ENCODE data around the gene CLMP.

CLMP gene

DNA sequence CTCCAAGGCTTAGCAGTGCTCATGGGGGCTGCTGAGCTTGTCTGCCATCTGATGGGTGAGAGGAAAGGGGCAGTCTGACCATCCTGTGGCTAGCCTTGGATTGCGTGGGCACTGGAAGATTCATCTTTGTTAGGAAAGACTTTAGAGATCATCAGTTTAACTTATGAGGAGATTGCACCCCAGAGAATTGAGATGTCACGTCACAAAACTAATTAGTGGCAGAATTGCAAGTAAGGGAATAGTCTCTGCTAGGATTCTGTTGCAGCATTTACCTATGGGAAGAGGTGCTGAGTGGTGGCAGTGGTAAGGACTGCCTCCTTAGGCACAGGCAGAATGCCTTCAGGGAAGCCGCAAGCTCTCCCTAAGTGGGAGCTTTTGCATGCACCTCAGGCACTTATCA, 90.4 kb downstream of the CLMP start:
- TF ChIP-seq GLIS3 (CRISPR knock-in tag; IDR thresholded peaks at IDR 0.05), result no peak
- TF ChIP-seq TCF4 (CRISPR knock-in tag; IDR thresholded peaks at IDR 0.05; ENCODE audit: borderline replicate concordance), result no peak
- TF ChIP-seq, protein P1, sequence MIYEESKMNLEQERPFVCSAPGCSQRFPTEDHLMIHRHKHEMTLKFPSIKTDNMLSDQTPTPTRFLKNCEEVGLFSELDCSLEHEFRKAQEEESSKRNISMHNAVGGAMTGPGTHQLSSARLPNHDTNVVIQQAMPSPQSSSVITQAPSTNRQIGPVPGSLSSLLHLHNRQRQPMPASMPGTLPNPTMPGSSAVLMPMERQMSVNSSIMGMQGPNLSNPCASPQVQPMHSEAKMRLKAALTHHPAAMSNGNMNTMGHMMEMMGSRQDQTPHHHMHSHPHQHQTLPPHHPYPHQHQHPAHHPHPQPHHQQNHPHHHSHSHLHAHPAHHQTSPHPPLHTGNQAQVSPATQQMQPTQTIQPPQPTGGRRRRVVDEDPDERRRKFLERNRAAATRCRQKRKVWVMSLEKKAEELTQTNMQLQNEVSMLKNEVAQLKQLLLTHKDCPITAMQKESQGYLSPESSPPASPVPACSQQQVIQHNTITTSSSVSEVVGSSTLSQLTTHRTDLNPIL (CRISPR knock-in tag; IDR thresholded peaks at IDR 0.05; ENCODE audit: low read depth), result no peak
- no peak for TF ChIP-seq ISL1 (CRISPR knock-in tag; IDR thresholded peaks at IDR 0.05)
- no peak for TF ChIP-seq BACH2 (CRISPR knock-in tag; IDR thresholded peaks at IDR 0.05; ENCODE audit: borderline replicate concordance)
- TF ChIP-seq, protein P2, sequence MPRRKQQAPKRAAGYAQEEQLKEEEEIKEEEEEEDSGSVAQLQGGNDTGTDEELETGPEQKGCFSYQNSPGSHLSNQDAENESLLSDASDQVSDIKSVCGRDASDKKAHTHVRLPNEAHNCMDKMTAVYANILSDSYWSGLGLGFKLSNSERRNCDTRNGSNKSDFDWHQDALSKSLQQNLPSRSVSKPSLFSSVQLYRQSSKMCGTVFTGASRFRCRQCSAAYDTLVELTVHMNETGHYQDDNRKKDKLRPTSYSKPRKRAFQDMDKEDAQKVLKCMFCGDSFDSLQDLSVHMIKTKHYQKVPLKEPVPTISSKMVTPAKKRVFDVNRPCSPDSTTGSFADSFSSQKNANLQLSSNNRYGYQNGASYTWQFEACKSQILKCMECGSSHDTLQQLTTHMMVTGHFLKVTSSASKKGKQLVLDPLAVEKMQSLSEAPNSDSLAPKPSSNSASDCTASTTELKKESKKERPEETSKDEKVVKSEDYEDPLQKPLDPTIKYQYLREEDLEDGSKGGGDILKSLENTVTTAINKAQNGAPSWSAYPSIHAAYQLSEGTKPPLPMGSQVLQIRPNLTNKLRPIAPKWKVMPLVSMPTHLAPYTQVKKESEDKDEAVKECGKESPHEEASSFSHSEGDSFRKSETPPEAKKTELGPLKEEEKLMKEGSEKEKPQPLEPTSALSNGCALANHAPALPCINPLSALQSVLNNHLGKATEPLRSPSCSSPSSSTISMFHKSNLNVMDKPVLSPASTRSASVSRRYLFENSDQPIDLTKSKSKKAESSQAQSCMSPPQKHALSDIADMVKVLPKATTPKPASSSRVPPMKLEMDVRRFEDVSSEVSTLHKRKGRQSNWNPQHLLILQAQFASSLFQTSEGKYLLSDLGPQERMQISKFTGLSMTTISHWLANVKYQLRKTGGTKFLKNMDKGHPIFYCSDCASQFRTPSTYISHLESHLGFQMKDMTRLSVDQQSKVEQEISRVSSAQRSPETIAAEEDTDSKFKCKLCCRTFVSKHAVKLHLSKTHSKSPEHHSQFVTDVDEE (CRISPR knock-in tag; IDR thresholded peaks at IDR 0.05), result no peak
- TF ChIP-seq CSDC2 (CRISPR knock-in tag; IDR thresholded peaks at IDR 0.05), result no peak
- TF ChIP-seq SNAI2 (CRISPR knock-in tag; IDR thresholded peaks at IDR 0.05), result no peak
- TF ChIP-seq ARNTL (CRISPR knock-in tag; IDR thresholded peaks at IDR 0.05; ENCODE audit: borderline replicate concordance, low read depth), result no peak
- TF ChIP-seq ZFP3 (CRISPR knock-in tag; IDR thresholded peaks at IDR 0.05), result no peak
- TF ChIP-seq RARB (CRISPR knock-in tag; IDR thresholded peaks at IDR 0.05), result no peak
- TF ChIP-seq, protein P3, sequence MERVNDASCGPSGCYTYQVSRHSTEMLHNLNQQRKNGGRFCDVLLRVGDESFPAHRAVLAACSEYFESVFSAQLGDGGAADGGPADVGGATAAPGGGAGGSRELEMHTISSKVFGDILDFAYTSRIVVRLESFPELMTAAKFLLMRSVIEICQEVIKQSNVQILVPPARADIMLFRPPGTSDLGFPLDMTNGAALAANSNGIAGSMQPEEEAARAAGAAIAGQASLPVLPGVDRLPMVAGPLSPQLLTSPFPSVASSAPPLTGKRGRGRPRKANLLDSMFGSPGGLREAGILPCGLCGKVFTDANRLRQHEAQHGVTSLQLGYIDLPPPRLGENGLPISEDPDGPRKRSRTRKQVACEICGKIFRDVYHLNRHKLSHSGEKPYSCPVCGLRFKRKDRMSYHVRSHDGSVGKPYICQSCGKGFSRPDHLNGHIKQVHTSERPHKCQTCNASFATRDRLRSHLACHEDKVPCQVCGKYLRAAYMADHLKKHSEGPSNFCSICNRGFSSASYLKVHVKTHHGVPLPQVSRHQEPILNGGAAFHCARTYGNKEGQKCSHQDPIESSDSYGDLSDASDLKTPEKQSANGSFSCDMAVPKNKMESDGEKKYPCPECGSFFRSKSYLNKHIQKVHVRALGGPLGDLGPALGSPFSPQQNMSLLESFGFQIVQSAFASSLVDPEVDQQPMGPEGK (CRISPR knock-in tag; IDR thresholded peaks at IDR 0.05; ENCODE audit: borderline replicate concordance), result no peak
- TF ChIP-seq, protein P4, sequence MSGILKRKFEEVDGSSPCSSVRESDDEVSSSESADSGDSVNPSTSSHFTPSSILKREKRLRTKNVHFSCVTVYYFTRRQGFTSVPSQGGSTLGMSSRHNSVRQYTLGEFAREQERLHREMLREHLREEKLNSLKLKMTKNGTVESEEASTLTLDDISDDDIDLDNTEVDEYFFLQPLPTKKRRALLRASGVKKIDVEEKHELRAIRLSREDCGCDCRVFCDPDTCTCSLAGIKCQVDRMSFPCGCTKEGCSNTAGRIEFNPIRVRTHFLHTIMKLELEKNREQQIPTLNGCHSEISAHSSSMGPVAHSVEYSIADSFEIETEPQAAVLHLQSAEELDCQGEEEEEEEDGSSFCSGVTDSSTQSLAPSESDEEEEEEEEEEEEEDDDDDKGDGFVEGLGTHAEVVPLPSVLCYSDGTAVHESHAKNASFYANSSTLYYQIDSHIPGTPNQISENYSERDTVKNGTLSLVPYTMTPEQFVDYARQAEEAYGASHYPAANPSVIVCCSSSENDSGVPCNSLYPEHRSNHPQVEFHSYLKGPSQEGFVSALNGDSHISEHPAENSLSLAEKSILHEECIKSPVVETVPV (CRISPR knock-in tag; IDR thresholded peaks at IDR 0.05), result no peak
- no peak for TF ChIP-seq ZC3H10 (CRISPR knock-in tag; IDR thresholded peaks at IDR 0.05)
- ATAC-seq, result no peak

DNA sequence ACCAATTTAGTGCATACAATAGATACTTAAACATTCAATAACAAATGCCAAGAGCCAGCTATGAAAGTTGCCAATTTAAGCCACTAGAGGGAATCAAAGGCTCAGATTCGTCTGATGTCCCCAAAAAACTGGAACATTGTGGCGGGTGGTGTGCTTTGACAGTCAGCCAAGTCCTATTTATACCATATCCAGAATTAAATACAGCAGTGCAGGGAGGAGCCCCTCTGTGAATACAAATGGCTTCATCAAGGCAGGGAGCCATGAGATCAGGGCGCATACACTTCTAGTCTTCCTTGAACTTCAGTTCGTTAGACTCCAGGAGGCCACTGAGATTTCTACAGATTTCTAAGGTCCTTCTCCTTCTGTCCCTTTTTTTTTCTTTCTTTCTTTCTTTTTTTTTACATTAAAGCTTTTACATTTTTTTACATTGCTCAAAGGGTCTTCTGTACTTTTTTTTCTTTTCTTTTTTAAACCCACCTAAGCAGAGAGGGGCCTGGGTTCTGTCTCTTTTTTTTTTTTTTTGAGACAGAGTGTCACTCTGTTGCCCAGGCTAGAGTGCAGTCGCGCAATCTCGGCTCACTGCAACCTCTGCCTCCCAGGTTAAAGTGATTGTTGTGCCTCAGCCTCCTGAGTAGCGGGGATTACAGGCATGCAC, 91.6 kb downstream of the CLMP start:
- TF ChIP-seq ZNF70 (CRISPR knock-in tag; IDR thresholded peaks at IDR 0.05), result peak; percentile 84
- TF ChIP-seq BACH2 (CRISPR knock-in tag; IDR thresholded peaks at IDR 0.05; ENCODE audit: borderline replicate concordance), result no peak
- peak; percentile 74 for ATAC-seq

DNA sequence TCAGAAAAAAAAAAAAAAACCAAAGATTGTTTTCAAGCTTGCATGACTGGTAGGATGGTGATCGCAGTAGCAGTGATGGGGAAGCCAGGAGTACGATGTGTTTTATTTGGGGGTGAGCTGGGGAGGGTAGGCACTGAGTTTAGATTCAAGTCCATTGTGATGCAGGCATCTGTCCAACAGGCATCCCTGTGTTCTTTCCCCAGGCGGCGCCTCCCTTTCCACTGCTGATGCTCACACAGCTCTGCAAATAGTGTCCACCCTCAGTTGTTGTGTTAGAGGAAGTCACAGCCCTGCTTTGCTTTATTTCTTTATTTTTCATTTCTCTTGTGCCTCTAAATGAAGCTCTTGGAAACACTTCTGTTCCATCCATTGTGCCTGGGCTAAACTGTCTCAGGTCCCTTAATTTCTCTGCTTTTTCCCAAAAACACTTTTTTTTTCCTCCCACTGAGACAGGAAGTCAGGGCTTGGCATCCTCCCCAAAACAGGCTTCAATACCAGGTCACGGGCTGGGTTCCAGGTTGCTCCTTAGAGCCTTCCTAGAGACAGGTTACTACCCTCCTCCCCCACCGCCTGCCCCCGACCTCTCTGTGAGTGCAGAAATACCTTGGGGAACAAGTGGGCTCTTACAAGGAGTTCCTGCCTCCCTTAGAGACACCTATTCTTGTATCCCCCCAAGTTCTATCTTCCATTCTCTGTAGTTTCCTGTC, 94.5 kb downstream of the CLMP start:
- TF ChIP-seq SNAI2 (CRISPR knock-in tag; IDR thresholded peaks at IDR 0.05) (no peak), ISL1 (CRISPR knock-in tag; IDR thresholded peaks at IDR 0.05) (no peak), CSDC2 (CRISPR knock-in tag; IDR thresholded peaks at IDR 0.05) (no peak), ZNF8 (CRISPR knock-in tag; IDR thresholded peaks at IDR 0.05) (no peak), ZFP3 (CRISPR knock-in tag; IDR thresholded peaks at IDR 0.05) (no peak)
- TF ChIP-seq, protein P4 (CRISPR knock-in tag; IDR thresholded peaks at IDR 0.05), result no peak
- TF ChIP-seq, protein P5, sequence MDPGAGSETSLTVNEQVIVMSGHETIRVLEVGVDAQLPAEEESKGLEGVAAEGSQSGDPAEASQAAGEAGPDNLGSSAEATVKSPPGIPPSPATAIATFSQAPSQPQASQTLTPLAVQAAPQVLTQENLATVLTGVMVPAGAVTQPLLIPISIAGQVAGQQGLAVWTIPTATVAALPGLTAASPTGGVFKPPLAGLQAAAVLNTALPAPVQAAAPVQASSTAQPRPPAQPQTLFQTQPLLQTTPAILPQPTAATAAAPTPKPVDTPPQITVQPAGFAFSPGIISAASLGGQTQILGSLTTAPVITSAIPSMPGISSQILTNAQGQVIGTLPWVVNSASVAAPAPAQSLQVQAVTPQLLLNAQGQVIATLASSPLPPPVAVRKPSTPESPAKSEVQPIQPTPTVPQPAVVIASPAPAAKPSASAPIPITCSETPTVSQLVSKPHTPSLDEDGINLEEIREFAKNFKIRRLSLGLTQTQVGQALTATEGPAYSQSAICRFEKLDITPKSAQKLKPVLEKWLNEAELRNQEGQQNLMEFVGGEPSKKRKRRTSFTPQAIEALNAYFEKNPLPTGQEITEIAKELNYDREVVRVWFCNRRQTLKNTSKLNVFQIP (CRISPR knock-in tag; IDR thresholded peaks at IDR 0.05; ENCODE audit: borderline replicate concordance, low read depth), result no peak
- TF ChIP-seq, protein P1 (CRISPR knock-in tag; IDR thresholded peaks at IDR 0.05; ENCODE audit: low read depth), result no peak

More for the DNA sequence above, 94.5 kb downstream of the CLMP start:
- ATAC-seq, result peak; percentile 31

All from SK-N-SH treated with all-trans-retinoic acid at 6 μM for 48 hours (cell line).